GM10266 (cell line): ENCODE data around the gene SCAMP3.

Experiments
- DNase-seq: peaks from one replicate; pipeline ENCODE4 v3.0.0; 2012; ENCODE audit errors: extremely low spot score
- TF ChIP-seq, protein P1 (sequence below): IDR thresholded peaks from 2 replicates; pipeline ENCODE4 v1.5.1; 2012; ENCODE audit warnings: mild to moderate bottlenecking, low read depth; ENCODE audit not compliant: control insufficient read depth, insufficient read depth; ENCODE audit errors: missing control alignments

The SCAMP3 gene

DNA sequence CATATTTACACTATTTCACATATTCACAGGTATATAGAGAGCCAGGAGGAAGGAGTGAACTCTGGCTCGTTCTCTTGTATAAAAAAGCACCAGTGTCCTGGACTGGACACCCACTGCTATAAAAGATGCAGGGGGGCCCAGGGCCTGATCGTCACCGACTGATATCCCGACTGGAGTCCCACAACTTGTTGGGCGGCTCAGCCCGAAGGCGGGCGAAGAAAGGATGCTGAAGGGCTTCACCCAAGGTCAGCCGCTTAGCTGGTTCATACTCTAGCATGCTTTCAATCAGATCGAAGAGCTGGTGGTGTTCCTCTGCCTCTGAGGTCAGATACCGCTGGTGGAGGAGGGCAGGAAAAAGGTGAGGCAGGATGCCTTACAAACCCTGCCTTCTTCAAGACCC is 907 bp upstream of the SCAMP3 start:
- TF ChIP-seq, protein P1, sequence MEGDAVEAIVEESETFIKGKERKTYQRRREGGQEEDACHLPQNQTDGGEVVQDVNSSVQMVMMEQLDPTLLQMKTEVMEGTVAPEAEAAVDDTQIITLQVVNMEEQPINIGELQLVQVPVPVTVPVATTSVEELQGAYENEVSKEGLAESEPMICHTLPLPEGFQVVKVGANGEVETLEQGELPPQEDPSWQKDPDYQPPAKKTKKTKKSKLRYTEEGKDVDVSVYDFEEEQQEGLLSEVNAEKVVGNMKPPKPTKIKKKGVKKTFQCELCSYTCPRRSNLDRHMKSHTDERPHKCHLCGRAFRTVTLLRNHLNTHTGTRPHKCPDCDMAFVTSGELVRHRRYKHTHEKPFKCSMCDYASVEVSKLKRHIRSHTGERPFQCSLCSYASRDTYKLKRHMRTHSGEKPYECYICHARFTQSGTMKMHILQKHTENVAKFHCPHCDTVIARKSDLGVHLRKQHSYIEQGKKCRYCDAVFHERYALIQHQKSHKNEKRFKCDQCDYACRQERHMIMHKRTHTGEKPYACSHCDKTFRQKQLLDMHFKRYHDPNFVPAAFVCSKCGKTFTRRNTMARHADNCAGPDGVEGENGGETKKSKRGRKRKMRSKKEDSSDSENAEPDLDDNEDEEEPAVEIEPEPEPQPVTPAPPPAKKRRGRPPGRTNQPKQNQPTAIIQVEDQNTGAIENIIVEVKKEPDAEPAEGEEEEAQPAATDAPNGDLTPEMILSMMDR: no peak
- DNase-seq: no peak

DNA sequence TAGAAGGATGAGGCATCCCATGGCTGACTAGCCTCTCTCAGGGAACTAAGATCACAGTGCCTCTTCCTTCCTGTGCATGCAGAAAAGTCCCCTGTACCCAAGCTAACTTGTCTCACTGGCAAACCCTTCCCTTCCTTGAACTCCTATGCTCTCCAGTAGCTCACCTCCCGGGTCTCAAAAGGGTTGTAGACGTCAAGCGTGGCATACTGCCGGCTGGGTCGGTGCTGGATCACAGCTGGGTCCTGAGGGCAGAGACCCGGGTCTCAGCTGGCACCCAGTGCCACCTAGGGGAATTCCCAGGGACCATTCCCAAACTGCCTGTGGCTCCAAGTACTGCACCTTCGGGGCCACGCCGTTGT is 688 bp downstream of the SCAMP3 start:
- DNase-seq: no peak
- TF ChIP-seq, protein P1: no peak

DNA sequence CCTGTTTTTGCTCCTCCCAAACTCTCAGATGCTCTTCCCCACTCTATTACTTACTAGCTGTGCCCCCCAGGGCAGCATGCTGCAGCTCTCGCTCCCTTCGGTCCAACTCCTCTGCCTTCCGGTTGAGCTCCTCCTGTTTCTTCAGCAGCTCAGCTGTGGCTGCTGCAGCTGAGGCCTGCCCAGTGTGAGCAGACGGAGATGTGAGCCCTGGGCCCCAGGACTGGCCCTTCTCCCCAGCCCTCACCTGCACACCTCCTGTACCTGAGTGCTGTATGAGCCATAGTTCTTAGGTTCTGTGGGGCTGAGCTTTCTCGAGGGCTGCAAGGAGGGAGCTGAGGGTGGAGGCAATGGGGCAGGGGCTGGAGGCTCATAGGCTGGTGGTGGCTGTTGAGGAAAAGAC is 1.9 kb downstream of the SCAMP3 start:
- no peak for DNase-seq

DNA sequence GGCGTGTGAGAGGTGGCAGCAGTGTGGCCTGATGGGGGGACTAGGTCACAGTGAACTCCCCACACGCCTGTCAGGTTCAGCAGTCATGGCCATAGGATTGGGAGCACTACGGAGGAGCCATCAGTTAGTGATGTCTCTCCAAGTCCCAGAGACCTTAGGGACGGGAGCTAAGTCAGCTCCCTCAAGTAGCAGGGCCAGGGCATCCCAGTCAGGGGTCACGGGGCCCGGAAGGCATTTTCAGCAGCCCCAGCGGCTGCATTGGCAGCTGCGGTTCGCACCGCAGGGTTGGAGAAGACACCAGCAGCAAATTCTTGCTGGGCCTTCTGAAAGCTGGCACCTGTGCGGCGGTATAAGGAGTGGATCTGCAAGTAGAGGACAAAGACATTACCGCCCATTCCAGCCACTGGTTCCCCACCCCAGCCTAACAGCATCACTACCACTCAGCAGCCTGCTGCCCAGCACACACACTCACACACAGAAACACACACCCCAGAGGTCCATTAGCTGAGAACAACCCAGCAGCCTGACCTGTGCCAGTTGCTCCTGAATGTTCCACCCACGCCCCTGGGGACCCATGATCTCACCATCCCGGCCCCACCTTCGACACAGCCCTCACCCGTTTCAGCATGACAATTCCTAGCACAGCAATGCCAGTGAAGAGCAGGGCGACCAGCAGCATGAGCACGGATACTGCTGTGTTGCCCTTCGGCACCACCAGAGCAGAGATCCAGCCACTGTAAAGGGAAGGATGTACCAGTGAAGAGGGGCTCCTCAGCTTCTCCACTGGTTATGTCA is 5.9 kb downstream of the SCAMP3 start:
- TF ChIP-seq, protein P1: no peak
- DNase-seq: no peak

More for the DNA sequence above, 1.9 kb downstream of the SCAMP3 start:
- TF ChIP-seq, protein P1: no peak

DNA sequence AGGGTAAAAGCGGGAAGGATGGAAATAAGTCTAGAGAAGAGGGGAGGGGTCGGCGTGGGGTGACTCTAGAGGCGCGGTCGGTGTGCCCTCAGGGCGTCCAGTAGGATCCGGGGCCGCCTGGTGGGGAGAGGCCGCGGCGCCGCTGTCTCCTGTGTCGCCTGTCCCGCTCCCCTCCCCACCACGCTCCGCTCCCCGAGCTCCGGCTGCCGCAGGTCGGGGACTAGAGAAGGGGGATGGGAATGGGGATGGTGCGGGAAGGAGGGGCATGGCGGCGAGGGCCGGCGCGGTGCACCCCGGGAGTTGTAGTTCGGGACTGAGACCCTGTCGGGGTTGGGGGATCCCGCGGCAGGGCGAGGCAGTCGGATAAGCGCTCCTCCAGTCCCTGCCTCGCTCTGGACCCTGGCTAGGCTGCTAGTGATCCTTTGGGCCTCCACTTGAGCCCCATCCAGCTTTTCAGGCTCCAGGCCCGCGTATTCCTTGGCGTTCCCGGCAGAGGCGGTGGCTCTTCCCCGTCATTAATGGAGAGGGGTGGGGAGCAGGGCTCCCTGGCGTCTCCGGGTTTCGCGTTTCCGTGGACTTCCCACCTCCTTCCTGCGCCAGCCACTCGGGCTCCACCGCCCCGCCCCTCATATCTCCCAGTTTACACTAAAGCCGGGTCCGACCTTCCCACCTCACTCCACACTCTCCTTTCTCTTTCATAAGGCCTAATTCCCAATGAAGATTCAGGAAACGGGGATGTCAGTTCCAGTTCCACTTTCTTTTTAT is 6.7 kb downstream of the SCAMP3 start, which contains the start of gene ENTREP3:
ENTREP3 (minus strand) TSS at position 241 of the 765 bp plus-strand sequence. CDS start 606 bp downstream, outside the sequence.
- TF ChIP-seq, protein P1: no peak
- peak; percentile 92 for DNase-seq

DNA sequence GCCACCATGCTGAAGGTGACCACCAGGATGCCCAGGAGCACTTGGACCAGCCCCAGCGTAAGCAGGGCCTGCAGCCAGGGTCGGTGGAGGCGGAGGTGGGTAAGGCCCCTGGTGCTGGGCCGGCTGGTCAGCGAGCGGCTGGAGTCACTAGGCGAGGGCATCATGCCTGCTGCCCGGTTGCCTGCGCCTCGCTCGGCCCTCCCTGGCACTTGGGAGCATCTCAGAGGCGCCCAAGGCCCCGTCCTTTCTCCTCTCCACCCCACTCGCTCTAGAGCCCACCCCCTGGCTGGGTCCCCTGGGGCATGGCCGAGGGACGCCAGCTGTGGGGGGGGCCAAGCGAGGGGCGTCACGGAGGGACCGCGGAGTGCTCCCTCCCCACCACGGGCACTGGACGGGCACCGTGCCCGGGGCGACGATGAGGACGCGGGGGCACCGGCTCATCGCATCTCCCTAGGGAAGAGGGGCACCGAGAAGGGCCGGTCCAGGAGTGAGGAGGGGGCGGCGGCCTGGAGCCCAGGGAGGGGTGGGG is 7.4 kb downstream of the SCAMP3 start:
- TF ChIP-seq, protein P1: no peak
- peak; percentile 35 for DNase-seq
